Upper lobe of left lung (tissue), 4 donors: ENCODE measurements around the gene IL21R.

ENCODE experiments used
- CTCF ChIP-seq, 6 experiments: fragments of 450-650 bp in 4 of 6; fragments of 200-600 bp in 2 of 6; sonication (generic) in 2 of 6; IDR thresholded peaks; one replicate each; pipeline ENCODE4 v1.5.1; 2016 to 2019; ENCODE audit warnings: antibody characterized with exemption in 6 of 6
- POLR2A ChIP-seq, 4 donors: fragments of 450-650 bp; IDR thresholded peaks; one replicate each; pipeline ENCODE4 v1.5.1; 2016 to 2017; ENCODE audit warnings: antibody characterized with exemption in 4 of 4, mild to moderate bottlenecking in 2 of 4
- POLR2AphosphoS5 ChIP-seq, 2 donors: sonication (generic); formaldehyde crosslinking; IDR thresholded peaks; one replicate each; pipeline ENCODE4 v1.5.1; 2017; ENCODE audit warnings: antibody characterized with exemption in 2 of 2

GRCh38 chr16:27432558-27432957 lies 30.6 kb downstream of the IL21R start:
- no peak for TF ChIP-seq POLR2AphosphoS5 (IDR thresholded peaks at IDR 0.05)
- no peak for TF ChIP-seq CTCF (IDR thresholded peaks at IDR 0.05)
- no peak for TF ChIP-seq POLR2A (IDR thresholded peaks at IDR 0.05)
